Activated naive CD8-positive, alpha-beta T cell treated with anti-CD3 and anti-CD28 coated beads, Interleukin-2, amount 50 U/mL, for 24 hours (primary cell): ENCODE results near the gene SLC39A11.
"Not testable (repeated sequence)": the region's sequence is repeated elsewhere in the genome, so short reads cannot be mapped to it uniquely, and the experiment has no call there.

Source experiments
- ATAC-seq: fragments of 150-1000 bp; cut with Tn5 transposase; one replicate; pipeline ENCODE4 v1.10.0; 2021
- DNase-seq: peaks from one replicate; pipeline ENCODE4 v3.0.0; 2021
- H3K27ac Mint-ChIP-seq: one replicate; pipeline ENCODE4 v1.8.0; 2021; ENCODE audit warnings: mild to moderate bottlenecking, mixed read lengths
- H3K27me3 Mint-ChIP-seq: one replicate; pipeline ENCODE4 v1.8.0; 2021; ENCODE audit warnings: mixed read lengths
- H3K36me3 Mint-ChIP-seq: one replicate; pipeline ENCODE4 v1.8.0; 2021; ENCODE audit warnings: low read depth, mixed read lengths
- H3K4me1 Mint-ChIP-seq: one replicate; pipeline ENCODE4 v1.8.0; 2021; ENCODE audit warnings: mixed read lengths
- H3K4me3 Mint-ChIP-seq: one replicate; pipeline ENCODE4 v1.8.0; 2021; ENCODE audit warnings: mild to moderate bottlenecking, moderate library complexity, mixed read lengths
- H3K9me3 Mint-ChIP-seq: one replicate; pipeline ENCODE4 v1.8.0; 2021; ENCODE audit warnings: mixed read lengths

Gene SLC39A11

DNA sequence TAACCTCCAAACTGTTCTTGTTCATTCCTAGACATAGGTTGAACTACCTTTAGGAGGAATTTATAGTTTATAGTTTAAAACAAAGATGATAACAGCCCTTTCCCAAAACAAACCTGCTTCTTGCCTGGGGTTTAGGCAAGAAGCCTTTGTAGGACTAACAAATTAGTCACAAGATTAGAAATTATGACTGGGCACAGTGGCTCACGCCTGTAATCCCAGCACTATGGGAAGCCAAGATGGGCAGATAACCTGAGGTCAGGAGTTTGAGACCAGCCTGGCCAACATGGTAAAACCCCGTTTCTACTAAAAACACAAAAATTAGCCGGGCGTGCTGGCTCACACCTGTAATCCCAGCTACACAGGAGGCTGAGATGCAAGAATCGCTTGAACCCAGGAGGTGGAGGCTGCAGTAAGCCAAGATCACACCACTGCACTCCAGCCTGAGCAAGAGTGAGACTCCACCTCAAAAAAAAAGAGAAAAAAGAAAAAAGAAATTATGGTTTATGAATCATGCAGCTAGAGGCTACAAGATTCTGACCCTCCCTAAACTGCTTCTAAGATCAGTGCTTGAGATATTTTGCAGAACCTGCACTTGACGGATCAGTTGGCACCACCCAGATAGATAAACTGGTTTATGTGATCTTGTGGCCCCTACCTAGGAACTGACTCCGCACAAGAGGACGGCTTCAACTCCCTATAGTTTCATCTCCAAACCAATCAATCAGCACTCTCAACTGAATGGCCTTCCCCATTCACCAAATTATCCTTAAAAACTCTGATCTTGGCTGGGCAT is 5.7 kb upstream of the SLC39A11 start:
- not testable (repeated sequence) for H3K9me3 Mint-ChIP-seq, H3K4me1 Mint-ChIP-seq, H3K4me3 Mint-ChIP-seq, ATAC-seq, DNase-seq, H3K27ac Mint-ChIP-seq, H3K27me3 Mint-ChIP-seq, H3K36me3 Mint-ChIP-seq

GRCh38 chr17:73096866-73097265 is 4.4 kb upstream of the SLC39A11 start:
- H3K27ac Mint-ChIP-seq, result no peak overlapping the region
- no peak overlapping the region for H3K4me3 Mint-ChIP-seq
- peaks cover 9% of the 10 kb centered on the region for H3K27me3 Mint-ChIP-seq
- H3K9me3 Mint-ChIP-seq, result no peaks in the 10 kb centered on the region
- DNase-seq, result no peak
- H3K36me3 Mint-ChIP-seq, result no peaks in the 10 kb centered on the region
- H3K4me1 Mint-ChIP-seq, result peaks cover 6% of the 10 kb centered on the region
- ATAC-seq, result no peak

GRCh38 chr17:73096211-73096610 is 3.7 kb upstream of the SLC39A11 start:
- Mint-ChIP-seq H3K9me3 (no peaks in the 10 kb centered on the region), H3K4me1 (peaks cover 11% of the 10 kb centered on the region), H3K36me3 (no peaks in the 10 kb centered on the region), H3K27me3 (peaks cover 9% of the 10 kb centered on the region), H3K27ac (no peak overlapping the region), H3K4me3 (no peak overlapping the region)
- DNase-seq, result no peak
- no peak for ATAC-seq

GRCh38 chr17:73093286-73093685 is 798 bp upstream of the SLC39A11 start:
- Mint-ChIP-seq H3K9me3 (no peaks in the 10 kb centered on the region), H3K27me3 (peaks cover 6% of the 10 kb centered on the region), H3K27ac (no peak overlapping the region), H3K4me1 (peaks cover 17% of the 10 kb centered on the region), H3K4me3 (peak overlapping the region; percentile 97), H3K36me3 (no peaks in the 10 kb centered on the region)
- DNase-seq (no peak), ATAC-seq (no peak)

- peaks cover 8% of the 10 kb centered on the region for H3K36me3 Mint-ChIP-seq
- no peak for ATAC-seq
- H3K27me3 Mint-ChIP-seq, result no peaks in the 10 kb centered on the region
- H3K4me1 Mint-ChIP-seq, result peaks cover 17% of the 10 kb centered on the region
- H3K9me3 Mint-ChIP-seq, result no peaks in the 10 kb centered on the region
- H3K27ac Mint-ChIP-seq, result peak overlapping the region; percentile 98
- peak overlapping the region; percentile 97 for H3K4me3 Mint-ChIP-seq
- no peak for DNase-seq
Measured at GRCh38 chr17:73091770-73092522, 542 bp downstream of the SLC39A11 start.

- Mint-ChIP-seq H3K27ac (no peak overlapping the region), H3K9me3 (no peaks in the 10 kb centered on the region), H3K36me3 (peaks cover 9% of the 10 kb centered on the region), H3K4me1 (peaks cover 17% of the 10 kb centered on the region), H3K4me3 (peak overlapping the region; percentile 97), H3K27me3 (no peaks in the 10 kb centered on the region)
- no peak for ATAC-seq
- DNase-seq, result no peak
Measured at GRCh38 chr17:73091410-73091769, 1.1 kb downstream of the SLC39A11 start.

GRCh38 chr17:73090396-73091202 is 1.9 kb downstream of the SLC39A11 start:
- DNase-seq (no peak), ATAC-seq (no peak)
- H3K36me3 Mint-ChIP-seq, result peaks cover 13% of the 10 kb centered on the region
- peak overlapping the region; percentile 52 for H3K4me3 Mint-ChIP-seq
- H3K9me3 Mint-ChIP-seq, result no peaks in the 10 kb centered on the region
- no peak overlapping the region for H3K27ac Mint-ChIP-seq
- peaks cover 17% of the 10 kb centered on the region for H3K4me1 Mint-ChIP-seq
- no peaks in the 10 kb centered on the region for H3K27me3 Mint-ChIP-seq

GRCh38 chr17:73089322-73090317 is 2.9 kb downstream of the SLC39A11 start:
- Mint-ChIP-seq H3K4me3 (no peak overlapping the region), H3K9me3 (no peaks in the 10 kb centered on the region)

GRCh38 chr17:73088561-73088960 is 3.9 kb downstream of the SLC39A11 start:
- Mint-ChIP-seq H3K9me3 (no peaks in the 10 kb centered on the region), H3K27me3 (no peaks in the 10 kb centered on the region), H3K36me3 (peaks cover 32% of the 10 kb centered on the region), H3K27ac (no peak overlapping the region), H3K4me3 (no peak overlapping the region), H3K4me1 (peaks cover 17% of the 10 kb centered on the region)
- DNase-seq (no peak), ATAC-seq (no peak)

More at GRCh38 chr17:73089322-73090317, 2.9 kb downstream of the SLC39A11 start:
- DNase-seq (no peak), ATAC-seq (no peak)
- Mint-ChIP-seq H3K27me3 (no peaks in the 10 kb centered on the region), H3K36me3 (peaks cover 22% of the 10 kb centered on the region), H3K27ac (no peak overlapping the region), H3K4me1 (peaks cover 17% of the 10 kb centered on the region)

GRCh38 chr17:73083432-73083831 is 9.1 kb downstream of the SLC39A11 start:
- no peaks in the 10 kb centered on the region for H3K9me3 Mint-ChIP-seq
- H3K36me3 Mint-ChIP-seq, result peaks cover 60% of the 10 kb centered on the region
- ATAC-seq (no peak), DNase-seq (no peak)
- no peaks in the 10 kb centered on the region for H3K27me3 Mint-ChIP-seq
- no peak overlapping the region for H3K4me3 Mint-ChIP-seq
- no peak overlapping the region for H3K27ac Mint-ChIP-seq
- H3K4me1 Mint-ChIP-seq, result peaks cover 3% of the 10 kb centered on the region

DNA sequence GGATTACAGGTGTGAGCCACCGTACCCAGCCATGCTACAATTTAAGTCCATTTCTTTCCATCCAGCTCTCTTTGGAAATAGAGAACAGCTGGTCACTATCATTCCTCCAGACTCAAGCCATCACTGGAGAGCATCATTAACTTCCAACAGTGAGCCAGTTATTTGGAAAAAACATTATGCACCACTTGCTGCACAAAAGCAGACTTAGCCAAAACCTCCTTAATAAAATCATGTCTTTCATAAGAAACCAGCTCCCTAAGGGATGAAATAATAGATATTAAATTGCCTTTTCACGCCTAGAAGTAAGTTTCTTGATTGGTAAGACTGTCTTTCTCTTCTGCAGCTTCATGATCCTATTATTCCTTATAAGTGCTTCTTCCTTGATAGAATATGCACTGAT is 17.9 kb downstream of the SLC39A11 start:
- no peak for ATAC-seq
- Mint-ChIP-seq H3K36me3 (peaks cover 31% of the 10 kb centered on the region), H3K4me3 (no peak overlapping the region), H3K27ac (no peak overlapping the region), H3K4me1 (no peaks in the 10 kb centered on the region), H3K9me3 (no peaks in the 10 kb centered on the region), H3K27me3 (no peaks in the 10 kb centered on the region)
- no peak for DNase-seq

GRCh38 chr17:73072219-73072962 is 20.1 kb downstream of the SLC39A11 start:
- H3K9me3 Mint-ChIP-seq, result peaks cover 2% of the 10 kb centered on the region
- no peak overlapping the region for H3K4me3 Mint-ChIP-seq
- ATAC-seq (no peak), DNase-seq (no peak)
- no peaks in the 10 kb centered on the region for H3K4me1 Mint-ChIP-seq
- no peaks in the 10 kb centered on the region for H3K27me3 Mint-ChIP-seq
- H3K36me3 Mint-ChIP-seq, result peaks cover 28% of the 10 kb centered on the region
- H3K27ac Mint-ChIP-seq, result no peak overlapping the region
